Heart left ventricle (tissue), 13 donors: ENCODE data around the gene HPRT1.

Experiments used
- POLR2A ChIP-seq, 2 donors: fragments of 450-650 bp; IDR thresholded peaks; one replicate each; pipeline ENCODE4 v1.6.1; 2017; ENCODE audit warnings: antibody characterized with exemption in 2 of 2, mild to moderate bottlenecking in 2 of 2, moderate library complexity in 2 of 2
- TF ChIP-seq, protein P1 (sequence below), 12 donors: fragments of 200-600 bp; sonication (generic) in 4 of 12; IDR thresholded peaks; one replicate each; pipeline versions ENCODE4 v1.5.0 to v1.8.0; 2018 to 2022; ENCODE audit warnings: antibody characterized with exemption in 12 of 12, mild to moderate bottlenecking in 5 of 12
- donor health status: ischemic (EF 13 %, LVEDD 7.1; RV severe dilation, severe dysfunction).
- donor health status: DM: no; HTN: yes; CAD: no.
- donor health status: DM: no; HTN: no; CAD: no.
- donor health status: ischemic (EF 25% LVEDD 6.9; RV normal size, moderate dysfunction).
- donor health status: ischemic (EF 25% LVEDD 5.7; RV mildly dilated, moderate dysfunction).
- donor health status: ischemic (EF 35%, LVEDD 5.7; RV mildly dilated, moderate dysfunction).
- donor health status: nonischemic (EF 11% LVEDD 7.7; RV severe dilation, severe dysfunction).
- donor health status: DM: yes; HTN: yes; CAD: no.
- donor health status: PGD.
- donor health status: ischemic (EF 29% LVEDD 5.4; RV normal size, mild dysfunction).
- donor health status: nonischemic (EF 23%, LVEDD 6.1; RV moderate dilation, normal function).

DNA sequence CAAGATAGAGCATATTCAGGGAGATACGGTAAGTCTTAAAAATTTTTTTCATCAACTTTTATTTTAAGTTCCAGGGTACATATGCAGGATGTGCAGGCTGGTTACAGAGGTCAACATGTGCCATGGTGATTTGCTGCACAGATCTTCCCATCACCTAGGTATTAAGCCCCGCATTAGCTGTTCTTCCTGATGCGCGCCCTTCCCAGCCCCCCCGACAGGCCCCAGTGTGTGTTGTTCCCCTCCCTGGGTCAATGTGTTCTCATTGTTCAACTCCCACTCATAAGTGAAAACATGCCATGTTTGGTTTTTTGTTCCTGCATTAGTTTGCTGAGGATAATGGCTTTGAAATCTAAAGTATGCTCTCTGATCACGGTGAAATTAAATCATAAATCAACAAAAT lies 64.2 kb downstream of the HPRT1 start:
- TF ChIP-seq, protein P1, sequence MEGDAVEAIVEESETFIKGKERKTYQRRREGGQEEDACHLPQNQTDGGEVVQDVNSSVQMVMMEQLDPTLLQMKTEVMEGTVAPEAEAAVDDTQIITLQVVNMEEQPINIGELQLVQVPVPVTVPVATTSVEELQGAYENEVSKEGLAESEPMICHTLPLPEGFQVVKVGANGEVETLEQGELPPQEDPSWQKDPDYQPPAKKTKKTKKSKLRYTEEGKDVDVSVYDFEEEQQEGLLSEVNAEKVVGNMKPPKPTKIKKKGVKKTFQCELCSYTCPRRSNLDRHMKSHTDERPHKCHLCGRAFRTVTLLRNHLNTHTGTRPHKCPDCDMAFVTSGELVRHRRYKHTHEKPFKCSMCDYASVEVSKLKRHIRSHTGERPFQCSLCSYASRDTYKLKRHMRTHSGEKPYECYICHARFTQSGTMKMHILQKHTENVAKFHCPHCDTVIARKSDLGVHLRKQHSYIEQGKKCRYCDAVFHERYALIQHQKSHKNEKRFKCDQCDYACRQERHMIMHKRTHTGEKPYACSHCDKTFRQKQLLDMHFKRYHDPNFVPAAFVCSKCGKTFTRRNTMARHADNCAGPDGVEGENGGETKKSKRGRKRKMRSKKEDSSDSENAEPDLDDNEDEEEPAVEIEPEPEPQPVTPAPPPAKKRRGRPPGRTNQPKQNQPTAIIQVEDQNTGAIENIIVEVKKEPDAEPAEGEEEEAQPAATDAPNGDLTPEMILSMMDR (IDR thresholded peaks at IDR 0.05) = no peak
- TF ChIP-seq POLR2A (IDR thresholded peaks at IDR 0.05) = no peak
